ENCODE measurements around the gene PHLPP1. TPM values are rescaled to one million over a fixed set of nuclear protein-coding genes. Genes with fewer than 3 reads are reported as not detected.

The PHLPP1 gene
- total and polyA plus RNA-seq, 2 of the 4 experiments (the other 2 are of a cell fraction), result 3.3 to 3.6 TPM

- TF ChIP-seq ELK1 (IDR thresholded peaks at IDR 0.05; ENCODE audit: borderline replicate concordance, low read depth, low read length) (no peak), MAZ (IDR thresholded peaks at IDR 0.05; ENCODE audit: borderline replicate concordance, low read depth, low read length) (no peak)
These were observed 29.0 kb downstream of the PHLPP1 start (continued) for GRCh38 chr18:62744076-62744968.

Data from IMR-90 (cell line).